SK-N-SH (cell line): ENCODE data around the gene SLC35C1. TPM values are rescaled to one million over a fixed set of nuclear protein-coding genes. Genes with fewer than 3 reads are reported as not detected.
"Not testable (repeated sequence)": the region's sequence is repeated elsewhere in the genome, so short reads cannot be mapped to it uniquely, and the experiment has no call there.

Experiments used
- CTCF ChIA-PET: fragments of 300-600, 350-600 bp; formaldehyde crosslinking; extraction: SDS; loops from one replicate; lab custom pipeline; 2021; lab: Yijun Ruan, JAX
- POLR2A ChIA-PET: fragments of 350-600 bp; sonication (Branson Sonifier 250); formaldehyde crosslinking; extraction: SDS; loops from one replicate; lab custom pipeline; 2020; ENCODE audit warnings: antibody characterized with exemption, inconsistent platforms; lab: Yijun Ruan, JAX
- DNase-seq: peaks from one replicate; pipeline ENCODE4 v3.0.0; 2012
- H2AFZ ChIP-seq: fragments of 200-600 bp; sonication (generic); 2 replicates; pipeline ENCODE4 v1.8.1; 2016; ENCODE audit warnings: antibody characterized with exemption, mild to moderate bottlenecking, low read depth
- H3F3A ChIP-seq: fragments of 200-600 bp; sonication (generic); replicated peaks from 2 replicates; pipeline ENCODE3; 2016; ENCODE audit warnings: antibody characterized with exemption, mild to moderate bottlenecking; ENCODE audit not compliant: insufficient read depth
- H3K27ac ChIP-seq, 2 experiments: fragments of 200-500 bp in 1 of 2; fragments of 200-600 bp in 1 of 2; sonication (Bioruptor generic) in 1 of 2; sonication (generic), shearing (Covaris generic) in 1 of 2; 2 replicates each; pipeline versions ENCODE4 v1.5.1 to v1.6.1; 2014 to 2016; ENCODE audit warnings: low read depth in 2 of 2, inconsistent platforms in 1 of 2, low read length in 1 of 2, mild to moderate bottlenecking in 1 of 2, mixed read lengths in 1 of 2
- H3K27me3 ChIP-seq: fragments of 200-600 bp; sonication (generic), shearing (Covaris generic); 2 replicates; pipeline ENCODE4 v1.6.1; 2016; ENCODE audit warnings: mixed run types; ENCODE audit not compliant: insufficient read depth
- H3K36me3 ChIP-seq, 2 experiments: fragments of 200-500 bp in 1 of 2; fragments of 200-600 bp in 1 of 2; sonication (Bioruptor generic) in 1 of 2; sonication (generic) in 1 of 2; replicated peaks in 1 of 2; 2 replicates each; pipeline versions ENCODE3 to v1.5.1; 2014 to 2016; ENCODE audit warnings: low read length in 1 of 2, mild to moderate bottlenecking in 1 of 2; ENCODE audit not compliant: insufficient read depth in 2 of 2, control insufficient read depth in 1 of 2
- H3K4me1 ChIP-seq, 2 experiments: fragments of 200-500 bp in 1 of 2; fragments of 200-600 bp in 1 of 2; sonication (Bioruptor generic) in 1 of 2; sonication (generic), shearing (Covaris generic) in 1 of 2; 2 replicates each; pipeline versions ENCODE4 v1.5.1 to v1.6.1; 2014 to 2016; ENCODE audit warnings: low read depth in 1 of 2, low read length in 1 of 2, mixed run types in 1 of 2; ENCODE audit not compliant: insufficient read depth in 2 of 2, control insufficient read depth in 1 of 2
- H3K4me2 ChIP-seq: fragments of 200-600 bp; sonication (generic), shearing (Covaris generic); 2 replicates; pipeline ENCODE4 v1.6.1; 2017; ENCODE audit warnings: mixed run types
- H3K4me3 ChIP-seq, 2 experiments: fragments of 200-500 bp in 1 of 2; fragments of 200-600 bp in 1 of 2; sonication (Bioruptor generic) in 1 of 2; sonication (generic), shearing (Covaris generic) in 1 of 2; 2 replicates each; pipeline versions ENCODE4 v1.5.1 to v1.8.1; 2014 to 2016; ENCODE audit warnings: low read depth in 2 of 2, inconsistent platforms in 1 of 2, low read length in 1 of 2, mild to moderate bottlenecking in 1 of 2, mixed read lengths in 1 of 2, moderate library complexity in 1 of 2
- H3K79me2 ChIP-seq: fragments of 200-600 bp; sonication (generic); 2 replicates; pipeline ENCODE4 v1.8.1; 2017; ENCODE audit warnings: mild to moderate bottlenecking; ENCODE audit not compliant: insufficient read depth
- H3K9ac ChIP-seq: fragments of 200-600 bp; sonication (generic); 2 replicates; pipeline ENCODE4 v1.6.1; 2017; ENCODE audit warnings: mixed run types
- H3K9me2 ChIP-seq: fragments of 200-600 bp; sonication (generic); 2 replicates; pipeline ENCODE4 v1.6.1; 2017; ENCODE audit warnings: mixed run types
- H3K9me3 ChIP-seq: fragments of 200-600 bp; sonication (generic); 2 replicates; pipeline ENCODE4 v1.6.1; 2017; ENCODE audit warnings: mixed run types, mild to moderate bottlenecking, moderate library complexity
- H4K20me1 ChIP-seq: fragments of 200-600 bp; sonication (generic); 2 replicates; pipeline ENCODE4 v1.6.1; 2017; ENCODE audit warnings: mild to moderate bottlenecking, mixed run types; ENCODE audit not compliant: insufficient read depth
- FOXJ3 ChIP-seq: sonication (generic); formaldehyde crosslinking; IDR thresholded peaks from 2 replicates; pipeline ENCODE4 v1.5.1; 2020; ENCODE audit warnings: mild to moderate bottlenecking, missing genetic modification reagents
- GABPA ChIP-seq: IDR thresholded peaks from 2 replicates; pipeline ENCODE4 v1.4.0; 2012; ENCODE audit warnings: low read depth, mild to moderate bottlenecking
- GATA2 ChIP-seq: sonication (generic); formaldehyde crosslinking; IDR thresholded peaks from 2 replicates; pipeline ENCODE4 v1.5.0; 2020; ENCODE audit warnings: mild to moderate bottlenecking, missing genetic modification reagents
- JUND ChIP-seq: IDR thresholded peaks from 2 replicates; pipeline ENCODE4 v1.4.0; 2012
- MEF2A ChIP-seq: IDR thresholded peaks from 2 replicates; pipeline ENCODE4 v1.4.0; 2012; ENCODE audit warnings: low read depth, borderline replicate concordance
- MXI1 ChIP-seq: IDR thresholded peaks from 2 replicates; pipeline ENCODE4 v1.6.1; 2012; ENCODE audit warnings: mild to moderate bottlenecking, low read depth, low read length, improper control_type of control experiment
- POLR2AphosphoS5 ChIP-seq: IDR thresholded peaks from 2 replicates; pipeline ENCODE4 v1.6.1; 2012; ENCODE audit warnings: low read depth, low read length
- RFX5 ChIP-seq: IDR thresholded peaks from 2 replicates; pipeline ENCODE4 v1.6.1; 2012; ENCODE audit warnings: mild to moderate bottlenecking, improper control_type of control experiment, low read length
- RXRA ChIP-seq: IDR thresholded peaks from 2 replicates; pipeline ENCODE4 v1.4.0; 2012; ENCODE audit warnings: low read depth, mild to moderate bottlenecking, borderline replicate concordance
- SIN3A ChIP-seq: IDR thresholded peaks from 2 replicates; pipeline ENCODE4 v1.6.1; 2012; ENCODE audit warnings: low read depth, mild to moderate bottlenecking, low read length, moderate library complexity, borderline replicate concordance
- WGBS: methylation state at CpG from one replicate; pipeline ENCODE4 v1.1.6; 2017; ENCODE audit warnings: low lambda C conversion rate; 5-methylcytosine and 5-hydroxymethylcytosine counted together
- polyA plus RNA-seq, 3 experiments: library from polyadenylated mRNA; depleted of rRNA; stranded (reverse); fragments of >200 nt; gene quantifications; 2 replicates each; pipeline ENCODE4 v1.2.3, GENCODE V29; 2012
- TF ChIP-seq, protein P1 (sequence below): fragments of 150-350 bp; IDR thresholded peaks from 2 replicates; pipeline ENCODE4 v1.6.1; 2016; ENCODE audit warnings: mild to moderate bottlenecking, low read depth, low read length
- TF ChIP-seq, protein P2 (sequence below): fragments of 200-600 bp; sonication (generic); IDR thresholded peaks from 2 replicates; pipeline ENCODE4 v1.6.1; 2017; ENCODE audit warnings: antibody characterized with exemption, mild to moderate bottlenecking, moderate library complexity
- TF ChIP-seq, protein P3 (sequence below): IDR thresholded peaks from 2 replicates; pipeline ENCODE4 v1.6.1; 2012; ENCODE audit warnings: mild to moderate bottlenecking, low read depth, low read length, moderate library complexity

The SLC35C1 gene
- polyA plus RNA-seq, 1 of the 3 experiments (the other 2 are of a cell fraction): 6.2 TPM

DNA sequence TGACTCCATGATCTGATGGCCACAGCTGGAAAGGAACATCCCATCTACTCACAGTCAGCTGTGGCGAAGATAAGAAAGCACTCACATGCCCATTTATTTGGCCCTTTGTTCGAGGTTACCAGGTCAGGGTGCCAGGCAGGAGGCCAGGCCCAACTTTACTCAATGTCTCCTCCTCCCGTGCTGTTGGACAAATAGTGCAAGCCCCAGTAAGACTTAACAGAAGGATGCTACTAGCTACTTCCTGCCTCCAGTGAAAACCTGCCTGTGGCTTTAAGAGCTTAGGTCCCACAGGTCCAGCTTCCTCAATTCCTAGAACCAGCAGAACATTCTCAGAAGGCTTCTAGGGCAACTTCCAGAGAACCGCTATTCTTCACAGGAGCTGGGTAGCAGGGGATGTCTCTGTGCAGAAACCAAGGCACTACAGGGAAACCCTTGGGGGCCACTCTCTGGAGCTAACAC is 29.4 kb downstream of the SLC35C1 start:
- Histone ChIP-seq H3K27ac (no peak overlapping the region), H3K4me3 (no peak overlapping the region), H3K9ac (no peak overlapping the region), H3K27me3 (peaks cover 5% of the 10 kb centered on the region; the same call in 1 of the 2 replicates), H3K9me3 (no peaks in the 10 kb centered on the region), H3K4me1 (no peaks in the 10 kb centered on the region; a peak in 1 of 4 replicates)
- WGBS: 71% methylated on average over 4 of the region's 4 CpGs
- TF ChIP-seq GABPA: no peak
- TF ChIP-seq, protein P1, sequence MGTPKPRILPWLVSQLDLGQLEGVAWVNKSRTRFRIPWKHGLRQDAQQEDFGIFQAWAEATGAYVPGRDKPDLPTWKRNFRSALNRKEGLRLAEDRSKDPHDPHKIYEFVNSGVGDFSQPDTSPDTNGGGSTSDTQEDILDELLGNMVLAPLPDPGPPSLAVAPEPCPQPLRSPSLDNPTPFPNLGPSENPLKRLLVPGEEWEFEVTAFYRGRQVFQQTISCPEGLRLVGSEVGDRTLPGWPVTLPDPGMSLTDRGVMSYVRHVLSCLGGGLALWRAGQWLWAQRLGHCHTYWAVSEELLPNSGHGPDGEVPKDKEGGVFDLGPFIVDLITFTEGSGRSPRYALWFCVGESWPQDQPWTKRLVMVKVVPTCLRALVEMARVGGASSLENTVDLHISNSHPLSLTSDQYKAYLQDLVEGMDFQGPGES: no peak
- no peak for TF ChIP-seq MXI1
- TF ChIP-seq, protein P2, sequence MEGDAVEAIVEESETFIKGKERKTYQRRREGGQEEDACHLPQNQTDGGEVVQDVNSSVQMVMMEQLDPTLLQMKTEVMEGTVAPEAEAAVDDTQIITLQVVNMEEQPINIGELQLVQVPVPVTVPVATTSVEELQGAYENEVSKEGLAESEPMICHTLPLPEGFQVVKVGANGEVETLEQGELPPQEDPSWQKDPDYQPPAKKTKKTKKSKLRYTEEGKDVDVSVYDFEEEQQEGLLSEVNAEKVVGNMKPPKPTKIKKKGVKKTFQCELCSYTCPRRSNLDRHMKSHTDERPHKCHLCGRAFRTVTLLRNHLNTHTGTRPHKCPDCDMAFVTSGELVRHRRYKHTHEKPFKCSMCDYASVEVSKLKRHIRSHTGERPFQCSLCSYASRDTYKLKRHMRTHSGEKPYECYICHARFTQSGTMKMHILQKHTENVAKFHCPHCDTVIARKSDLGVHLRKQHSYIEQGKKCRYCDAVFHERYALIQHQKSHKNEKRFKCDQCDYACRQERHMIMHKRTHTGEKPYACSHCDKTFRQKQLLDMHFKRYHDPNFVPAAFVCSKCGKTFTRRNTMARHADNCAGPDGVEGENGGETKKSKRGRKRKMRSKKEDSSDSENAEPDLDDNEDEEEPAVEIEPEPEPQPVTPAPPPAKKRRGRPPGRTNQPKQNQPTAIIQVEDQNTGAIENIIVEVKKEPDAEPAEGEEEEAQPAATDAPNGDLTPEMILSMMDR: no peak
- no peak for TF ChIP-seq POLR2AphosphoS5
- TF ChIP-seq, protein P3, sequence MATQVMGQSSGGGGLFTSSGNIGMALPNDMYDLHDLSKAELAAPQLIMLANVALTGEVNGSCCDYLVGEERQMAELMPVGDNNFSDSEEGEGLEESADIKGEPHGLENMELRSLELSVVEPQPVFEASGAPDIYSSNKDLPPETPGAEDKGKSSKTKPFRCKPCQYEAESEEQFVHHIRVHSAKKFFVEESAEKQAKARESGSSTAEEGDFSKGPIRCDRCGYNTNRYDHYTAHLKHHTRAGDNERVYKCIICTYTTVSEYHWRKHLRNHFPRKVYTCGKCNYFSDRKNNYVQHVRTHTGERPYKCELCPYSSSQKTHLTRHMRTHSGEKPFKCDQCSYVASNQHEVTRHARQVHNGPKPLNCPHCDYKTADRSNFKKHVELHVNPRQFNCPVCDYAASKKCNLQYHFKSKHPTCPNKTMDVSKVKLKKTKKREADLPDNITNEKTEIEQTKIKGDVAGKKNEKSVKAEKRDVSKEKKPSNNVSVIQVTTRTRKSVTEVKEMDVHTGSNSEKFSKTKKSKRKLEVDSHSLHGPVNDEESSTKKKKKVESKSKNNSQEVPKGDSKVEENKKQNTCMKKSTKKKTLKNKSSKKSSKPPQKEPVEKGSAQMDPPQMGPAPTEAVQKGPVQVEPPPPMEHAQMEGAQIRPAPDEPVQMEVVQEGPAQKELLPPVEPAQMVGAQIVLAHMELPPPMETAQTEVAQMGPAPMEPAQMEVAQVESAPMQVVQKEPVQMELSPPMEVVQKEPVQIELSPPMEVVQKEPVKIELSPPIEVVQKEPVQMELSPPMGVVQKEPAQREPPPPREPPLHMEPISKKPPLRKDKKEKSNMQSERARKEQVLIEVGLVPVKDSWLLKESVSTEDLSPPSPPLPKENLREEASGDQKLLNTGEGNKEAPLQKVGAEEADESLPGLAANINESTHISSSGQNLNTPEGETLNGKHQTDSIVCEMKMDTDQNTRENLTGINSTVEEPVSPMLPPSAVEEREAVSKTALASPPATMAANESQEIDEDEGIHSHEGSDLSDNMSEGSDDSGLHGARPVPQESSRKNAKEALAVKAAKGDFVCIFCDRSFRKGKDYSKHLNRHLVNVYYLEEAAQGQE: no peak
- TF ChIP-seq RFX5: no peak
- no peak for TF ChIP-seq MEF2A
- TF ChIP-seq JUND: no peak
- no peak for TF ChIP-seq FOXJ3
- TF ChIP-seq, all 33 proteins: peak for 0
- ChIA-PET CTCF (interaction anchor here (0.6 to 2.9 kb wide), 5 partner anchors 9 to 175 kb away, joined by 3 to 25 read pairs (median 3); no protein-coding TSS in a partner anchor), POLR2A (no interaction called here)
- Histone ChIP-seq H3F3A (no peaks in the 10 kb centered on the region), H4K20me1 (no peaks in the 10 kb centered on the region), H2AFZ (no peak overlapping the region), H3K9me2 (no peaks in the 10 kb centered on the region), H3K79me2 (no peaks in the 10 kb centered on the region), H3K36me3 (no peaks in the 10 kb centered on the region), H3K4me2 (no peak overlapping the region)
- no peak for DNase-seq

DNA sequence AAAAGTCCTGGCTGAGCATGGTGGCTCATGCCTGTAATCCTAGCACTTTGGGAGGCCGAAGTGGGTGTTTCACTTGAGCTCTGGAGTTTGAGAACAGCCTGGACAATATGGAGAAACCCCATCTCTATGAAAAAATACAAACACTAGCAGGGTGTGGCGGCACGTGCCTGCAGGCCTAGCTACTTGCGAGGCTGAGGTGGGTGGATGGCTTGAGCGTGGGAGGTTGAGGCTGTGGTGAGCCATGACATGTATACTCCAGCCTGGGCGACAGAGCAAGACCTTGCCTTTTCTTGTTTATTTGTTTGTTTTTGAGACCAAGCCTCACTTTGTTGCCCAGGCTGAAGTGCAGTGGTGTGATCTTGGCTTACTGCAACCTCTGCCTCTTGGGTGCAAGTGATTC is 34.3 kb downstream of the SLC35C1 start:
- Histone ChIP-seq H3K4me3 (no peak overlapping the region), H3K9ac (no peak overlapping the region), H3K4me2 (no peak overlapping the region), H3K79me2 (no peaks in the 10 kb centered on the region), H3K9me3 (no peaks in the 10 kb centered on the region), H3K27ac (no peak overlapping the region), H3F3A (no peaks in the 10 kb centered on the region), H2AFZ (no peak overlapping the region), H3K27me3 (no peaks in the 10 kb centered on the region), H3K4me1 (no peaks in the 10 kb centered on the region), H3K36me3 (no peaks in the 10 kb centered on the region), H3K9me2 (no peaks in the 10 kb centered on the region), H4K20me1 (no peaks in the 10 kb centered on the region)
- TF ChIP-seq POLR2AphosphoS5: no peak
- TF ChIP-seq GABPA: no peak
- TF ChIP-seq RXRA: no peak
- no peak for TF ChIP-seq GATA2 (CRISPR knock-in tag)
- no peak for TF ChIP-seq SIN3A
- TF ChIP-seq MXI1: no peak
- TF ChIP-seq, protein P1: no peak
- ChIA-PET POLR2A (no interaction called here), CTCF (no interaction called here)
- DNase-seq: no peak
- WGBS: 68% methylated on average over 6 of the region's 6 CpGs

DNA sequence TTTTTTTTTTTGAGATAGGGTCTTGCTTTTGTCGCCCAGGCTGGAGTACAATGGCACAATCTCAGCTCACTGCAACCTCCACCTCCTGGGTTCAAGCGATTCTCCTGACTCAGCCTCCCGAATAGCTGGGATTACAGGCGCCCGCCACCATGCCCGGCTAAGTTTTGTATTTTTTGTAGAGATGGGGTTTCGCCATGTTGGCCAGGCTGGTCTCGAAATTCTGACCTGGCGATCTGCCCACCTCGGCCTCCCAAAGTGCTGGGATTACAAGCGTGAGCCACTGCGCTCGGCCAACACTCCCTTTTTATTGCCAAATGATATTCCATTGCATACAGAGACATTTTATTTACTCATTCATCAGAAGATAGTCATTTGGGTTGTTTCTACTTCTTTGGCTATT is 35.3 kb downstream of the SLC35C1 start:
- H3K36me3 ChIP-seq, H2AFZ ChIP-seq, H4K20me1 ChIP-seq, H3K27ac ChIP-seq, H3K79me2 ChIP-seq, CTCF ChIA-PET, POLR2A ChIA-PET, H3K9ac ChIP-seq, H3K4me1 ChIP-seq, H3K4me2 ChIP-seq, H3K27me3 ChIP-seq, DNase-seq, H3K4me3 ChIP-seq, H3K9me2 ChIP-seq, H3F3A ChIP-seq, H3K9me3 ChIP-seq: not testable (repeated sequence)
- WGBS: 79% methylated on average over 12 of the region's 13 CpGs
